HG03442 (cell line): ENCODE results near the gene STOML1.
A peak's percentile ranks its signal among the peaks of the same experiment; 100 is the strongest.
"Not testable (repeated sequence)": the region's sequence is repeated elsewhere in the genome, so short reads cannot be mapped to it uniquely, and the experiment has no call there.

Experiments
- ATAC-seq: cut with Tn5 transposase; IDR thresholded peaks from one replicate; pipeline ENCODE4 v1.9.1; 2021; ENCODE audit warnings: mild to moderate bottlenecking, moderate library complexity; ENCODE audit not compliant: unreplicated experiment

The STOML1 gene

DNA sequence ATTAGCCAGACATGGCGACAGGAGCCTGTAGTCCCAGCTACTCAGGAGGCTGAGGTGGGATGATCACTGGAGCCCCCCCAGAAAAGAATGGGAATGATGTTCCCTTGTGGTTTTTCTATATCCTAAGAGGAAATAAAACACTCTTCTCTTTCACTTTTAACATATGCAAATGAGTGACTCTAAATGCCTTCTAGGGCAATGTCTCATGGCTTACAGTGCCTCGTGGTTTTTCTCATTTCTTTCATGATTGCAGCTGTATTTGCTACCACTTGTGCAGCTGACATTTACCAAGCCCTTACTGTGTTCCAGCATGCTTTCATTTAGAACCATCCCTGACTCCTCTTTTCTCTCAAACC is 26.4 kb downstream of the STOML1 start:
- ATAC-seq, result peak; percentile 56

- peak; percentile 24 for ATAC-seq
Measured at GRCh38 chr15:73965094-73965757, 26.9 kb downstream of the STOML1 start.

- peak; percentile 56 for ATAC-seq
Measured at GRCh38 chr15:73964736-73965093, 27.4 kb downstream of the STOML1 start.

- ATAC-seq, result no peak
Measured at GRCh38 chr15:73962433-73962832, 29.7 kb downstream of the STOML1 start.

- ATAC-seq, result not testable (repeated sequence)
Measured at GRCh38 chr15:73960472-73961070, 31.5 kb downstream of the STOML1 start.

DNA sequence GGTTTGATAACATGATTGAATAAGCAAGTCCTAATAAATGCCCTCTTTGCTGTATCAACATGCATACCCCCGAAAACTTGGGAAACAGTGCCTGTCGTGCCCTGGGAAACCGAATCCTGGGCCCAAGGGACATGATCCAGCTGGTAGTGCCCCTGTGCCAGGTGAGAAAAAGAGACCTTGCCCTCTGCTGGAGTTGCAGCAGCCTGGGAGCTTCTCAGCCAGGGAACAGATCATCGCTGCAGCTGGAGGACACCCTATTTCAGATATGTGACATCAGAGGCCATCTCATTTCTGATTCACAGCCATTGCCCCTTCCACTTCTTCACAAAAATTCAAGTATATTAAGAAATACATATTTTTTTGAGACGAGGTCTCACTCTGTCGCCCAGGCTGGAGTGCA is 32.3 kb downstream of the STOML1 start:
- ATAC-seq, result no peak

- ATAC-seq, result no peak
Measured at GRCh38 chr15:73959012-73959581, 33.0 kb downstream of the STOML1 start.

GRCh38 chr15:73957785-73958184 is 34.3 kb downstream of the STOML1 start:
- no peak for ATAC-seq

DNA sequence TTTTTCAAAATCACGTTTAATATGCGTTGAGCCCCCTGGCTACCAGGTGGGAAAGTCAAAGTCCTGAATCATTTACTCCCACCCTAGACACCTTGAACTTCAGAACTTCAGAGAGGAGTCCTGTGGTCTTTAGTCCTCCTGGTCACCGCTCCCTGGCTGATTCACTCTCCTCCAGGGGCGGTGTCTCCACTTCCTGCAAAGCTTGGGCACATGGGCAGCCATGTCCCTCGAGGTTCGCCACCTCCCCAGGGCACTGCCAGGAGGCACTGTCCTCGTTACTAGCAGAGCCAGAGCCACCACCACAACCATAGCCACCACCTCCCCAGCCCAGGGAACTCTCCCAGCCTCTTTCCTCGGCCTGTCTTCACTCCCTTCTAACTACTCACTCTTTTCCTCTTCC is 34.8 kb downstream of the STOML1 start:
- ATAC-seq, result no peak

GRCh38 chr15:73956743-73957135 is 35.4 kb downstream of the STOML1 start:
- ATAC-seq, result no peak

DNA sequence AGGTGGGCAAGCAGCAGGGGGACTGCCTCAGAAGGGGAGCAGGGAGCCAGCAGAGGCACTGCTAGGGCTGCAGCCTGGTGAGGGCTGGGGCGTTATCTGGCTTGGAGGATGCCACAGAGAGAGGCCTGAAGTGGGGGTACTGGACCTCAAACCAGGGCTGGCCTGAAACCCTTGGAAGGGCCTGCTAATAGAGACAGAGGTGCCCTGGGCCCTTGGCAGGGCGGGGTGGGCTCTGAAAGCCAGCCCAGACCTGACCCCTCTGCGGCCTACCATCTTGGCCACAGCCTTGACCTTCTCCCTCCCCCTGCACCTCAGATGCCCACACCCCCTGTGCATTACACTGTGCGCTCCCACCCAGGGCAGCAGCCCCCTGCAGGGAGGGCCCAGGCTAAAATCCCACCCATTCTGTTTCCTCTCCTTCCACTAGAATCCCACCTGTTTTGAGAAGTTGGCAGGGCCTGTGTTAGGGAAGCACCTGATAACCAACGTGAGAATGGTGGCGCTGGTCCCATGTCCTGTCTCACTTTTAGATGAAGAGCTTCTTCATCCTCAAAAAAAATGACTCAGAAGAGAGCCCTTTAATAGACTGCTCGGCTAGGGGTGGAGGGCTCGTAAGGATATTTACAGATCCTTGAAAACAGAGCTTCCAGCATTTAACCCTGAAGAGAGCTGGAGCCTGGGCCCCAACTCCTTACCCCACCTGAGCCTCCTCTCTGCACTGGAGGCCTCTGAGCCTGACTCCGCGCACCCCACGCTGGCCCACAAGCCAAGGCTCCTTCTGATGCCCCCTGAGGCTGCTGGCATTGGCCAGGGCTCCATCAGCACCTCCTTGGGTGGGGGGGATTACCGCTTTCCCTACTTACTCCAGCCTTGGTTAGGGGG is 36.0 kb downstream of the STOML1 start:
- no peak for ATAC-seq

DNA sequence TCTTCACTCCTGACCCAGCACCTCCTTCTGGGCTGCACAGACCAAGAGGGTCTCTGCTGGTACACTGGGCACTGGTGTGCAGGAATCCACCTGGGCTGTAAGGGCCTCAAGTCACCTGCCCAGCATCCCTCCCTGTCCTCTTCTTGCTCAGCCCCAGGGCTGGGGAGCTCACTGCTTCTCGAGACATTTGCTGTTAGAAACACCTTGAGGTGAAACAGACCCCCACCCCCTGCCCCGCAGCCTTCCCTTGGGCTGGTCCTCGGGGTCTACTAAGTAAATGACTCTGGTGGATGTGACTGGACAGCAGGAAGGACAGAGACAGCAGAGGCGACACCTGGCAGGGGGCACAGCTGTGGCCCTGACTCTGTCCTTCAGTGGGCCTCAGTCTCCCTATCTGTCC is 36.8 kb downstream of the STOML1 start:
- ATAC-seq, result no peak

DNA sequence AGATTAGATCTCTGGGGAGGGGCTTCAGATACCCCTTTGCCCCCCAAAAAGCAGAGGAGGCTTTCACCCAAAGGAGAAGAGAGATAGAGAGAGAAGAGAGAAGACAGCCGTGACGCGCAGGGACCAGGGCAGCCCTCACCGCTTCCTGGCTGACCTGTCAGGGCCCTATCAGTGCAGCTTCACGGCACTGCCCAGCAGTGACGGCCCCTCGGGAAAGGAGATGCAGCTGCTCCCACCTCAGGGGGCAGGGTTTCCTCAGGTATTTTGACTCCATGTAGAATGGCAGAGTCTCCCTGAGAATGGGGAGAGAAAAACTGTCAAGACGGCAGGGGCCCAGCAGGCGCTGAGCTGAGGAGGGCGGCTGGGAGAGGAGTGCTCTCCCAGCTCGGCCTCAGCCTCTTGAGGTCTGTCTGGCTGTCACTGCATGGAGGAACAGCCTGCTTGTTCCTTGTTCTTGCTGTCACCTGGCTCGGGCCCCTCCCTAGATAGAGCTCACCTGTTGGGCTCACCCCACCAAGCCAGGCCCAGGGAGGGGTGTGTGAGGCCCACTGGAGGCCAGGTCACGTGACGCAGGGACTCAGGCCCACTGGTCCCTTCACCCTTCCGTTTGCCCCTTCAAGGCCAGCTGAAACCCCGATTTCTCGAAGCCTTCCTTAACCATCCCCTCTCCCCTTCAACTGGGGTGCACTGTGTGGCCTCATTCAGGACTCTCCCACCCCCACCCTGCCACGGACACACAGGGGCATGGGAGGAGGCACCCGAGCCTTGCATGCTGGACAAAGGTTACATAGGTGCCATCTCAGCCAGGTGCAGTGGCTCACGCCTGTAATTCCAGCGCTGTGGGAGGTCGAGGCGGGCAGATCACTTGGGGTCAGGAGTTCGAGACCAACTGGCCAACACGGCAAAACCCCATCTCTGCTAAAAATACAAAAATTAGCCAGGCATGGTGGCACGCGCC is 37.6 kb downstream of the STOML1 start:
- ATAC-seq, result no peak

DNA sequence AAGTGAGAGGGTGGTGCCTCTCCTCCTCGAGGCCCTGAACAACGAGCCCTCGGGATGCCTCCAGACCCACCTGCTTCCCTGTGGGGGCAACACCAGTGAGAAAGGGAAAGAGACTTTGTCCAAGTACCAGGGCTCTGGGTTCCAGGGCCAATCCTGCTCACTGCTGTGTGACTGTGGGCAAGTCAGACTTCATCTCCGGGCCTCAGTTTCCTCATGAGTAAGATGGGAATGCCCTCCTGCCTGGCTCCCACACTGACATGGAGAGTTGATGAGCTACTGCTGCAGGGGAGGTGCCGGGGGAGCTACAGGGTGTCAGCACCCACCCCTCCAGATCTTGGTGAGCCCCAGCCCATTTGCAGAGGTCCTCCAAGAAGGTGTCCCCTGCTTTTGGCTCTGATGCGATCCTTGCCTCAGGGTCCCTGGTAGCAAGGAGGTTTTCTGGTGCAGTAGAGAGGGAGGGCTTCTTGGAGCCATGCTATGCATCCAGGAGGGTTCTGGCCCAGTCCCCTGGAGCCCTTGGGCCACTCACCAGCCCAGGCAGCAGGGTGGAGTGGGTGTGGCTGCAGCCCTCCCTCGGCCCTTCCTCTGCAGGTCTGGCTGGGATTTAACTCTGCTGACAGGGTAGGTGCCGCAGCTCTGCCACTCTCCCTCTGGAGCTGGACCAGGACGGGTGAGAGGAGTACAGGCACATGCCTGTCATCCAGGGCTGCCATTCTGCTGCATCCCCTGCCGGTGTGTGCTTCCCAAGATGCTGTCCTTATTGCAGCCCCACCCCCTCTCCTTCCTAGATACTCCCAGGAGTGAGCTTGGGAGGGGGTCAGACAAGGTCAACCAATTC is 39.0 kb downstream of the STOML1 start:
- ATAC-seq, result no peak

GRCh38 chr15:73952171-73952912 is 39.8 kb downstream of the STOML1 start:
- no peak for ATAC-seq

GRCh38 chr15:73951601-73952000 is 40.5 kb downstream of the STOML1 start:
- no peak for ATAC-seq

- ATAC-seq, result peak; percentile 47
Measured at GRCh38 chr15:73950831-73951561, 41.1 kb downstream of the STOML1 start.

DNA sequence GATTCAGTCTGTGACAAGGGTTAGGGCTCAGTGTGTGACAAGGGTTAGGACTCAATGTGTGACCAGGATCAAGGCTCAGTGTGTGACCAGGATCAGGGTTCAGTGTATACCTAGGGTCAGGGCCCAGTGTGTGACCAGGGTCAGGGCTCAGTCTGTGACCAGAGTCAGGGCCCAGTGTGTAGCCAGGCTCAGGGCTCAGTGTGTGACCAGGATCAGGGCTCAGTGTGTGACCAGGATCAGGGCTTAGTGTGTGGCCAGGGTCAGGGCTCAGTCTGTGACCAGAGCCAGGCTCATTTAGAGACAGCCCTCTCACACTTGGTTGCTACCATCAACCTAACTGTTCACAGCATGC is 41.6 kb downstream of the STOML1 start:
- no peak for ATAC-seq
